ENCODE measurements around the gene ZDHHC18.
"Not testable (repeated sequence)": the region's sequence is repeated elsewhere in the genome, so short reads cannot be mapped to it uniquely, and the experiment has no call there.

ZDHHC18 gene

GRCh38 chr1:26832249-26832960 lies 5.9 kb downstream of the ZDHHC18 start:
- DNase-seq, result peak in 16 of 56 donors; percentile 22 to 65 (median 42)

GRCh38 chr1:26833432-26834405 lies 7.2 kb downstream of the ZDHHC18 start:
- DNase-seq, result peak in 1 of 56 donors; percentile 8

GRCh38 chr1:26837665-26838064 lies 11.2 kb downstream of the ZDHHC18 start:
- not testable (repeated sequence) for DNase-seq

GRCh38 chr1:26838474-26839338 lies 12.2 kb downstream of the ZDHHC18 start:
- DNase-seq, result no peak

- DNase-seq, result no peak
Measured at GRCh38 chr1:26839339-26839722, 12.8 kb downstream of the ZDHHC18 start.

- DNase-seq, result no peak
Measured at GRCh38 chr1:26839779-26840178, 13.3 kb downstream of the ZDHHC18 start.

GRCh38 chr1:26844424-26845196 lies 18.1 kb downstream of the ZDHHC18 start:
- DNase-seq, result no peak

- not testable (repeated sequence) for DNase-seq
Measured at GRCh38 chr1:26847826-26848225, 21.3 kb downstream of the ZDHHC18 start.

- no peak for DNase-seq
Measured at GRCh38 chr1:26848499-26848898, 22.0 kb downstream of the ZDHHC18 start.

GRCh38 chr1:26848941-26849774 lies 22.7 kb downstream of the ZDHHC18 start:
- DNase-seq, result peak in 16 of 56 donors; percentile 6 to 62 (median 26)

GRCh38 chr1:26851106-26851684 lies 24.7 kb downstream of the ZDHHC18 start:
- no peak for DNase-seq

GRCh38 chr1:26852701-26853100 lies 26.2 kb downstream of the ZDHHC18 start:
- no peak for DNase-seq

GRCh38 chr1:26853156-26853555 lies 26.7 kb downstream of the ZDHHC18 start:
- peak in 49 of 56 donors; percentile 10 to 88 (median 57) for DNase-seq

- no peak for DNase-seq
Measured at GRCh38 chr1:26853600-26853999, 27.1 kb downstream of the ZDHHC18 start.

GRCh38 chr1:26854906-26855305 lies 28.4 kb downstream of the ZDHHC18 start:
- DNase-seq, result no peak

GRCh38 chr1:26855636-26856035 lies 29.1 kb downstream of the ZDHHC18 start:
- no peak for DNase-seq

- no peak for DNase-seq
Measured at GRCh38 chr1:26856181-26856580, 29.7 kb downstream of the ZDHHC18 start.

GRCh38 chr1:26856604-26857469 lies 30.3 kb downstream of the ZDHHC18 start:
- DNase-seq, result no peak
